ENCODE results near the gene RPL11. TPM values are rescaled to one million over a fixed set of nuclear protein-coding genes. Genes with fewer than 3 reads are reported as not detected.

Gene RPL11
- total and polyA plus RNA-seq, 4 donors = 270 to 816 (median 501) TPM

- Histone ChIP-seq H3K4me1 (ENCODE audit: control insufficient read depth in 4 of 4, insufficient read depth in 4 of 4, low read length in 3 of 4) (peaks cover 0 to 1% (median 0%) of the 10 kb centered on the region in 4 donors), H3K27me3 (ENCODE audit: control insufficient read depth in 4 of 4, insufficient read depth in 4 of 4, low read length in 3 of 4) (no peaks in the 10 kb centered on the region), H3K9me3 (ENCODE audit: control insufficient read depth in 4 of 4, low read length in 3 of 4) (no peaks in the 10 kb centered on the region), H3K27ac (ENCODE audit: low read depth in 1 of 2, low read length in 2 of 2) (no peak overlapping the region), H3K9ac (ENCODE audit: low read depth in 1 of 2, low read length in 2 of 2) (no peak overlapping the region), H3K4me3 (ENCODE audit: low read depth in 1 of 3, low read length in 3 of 3) (no peak overlapping the region), H3K36me3 (ENCODE audit: control insufficient read depth in 4 of 4, insufficient read depth in 3 of 4, low read depth in 1 of 4, low read length in 3 of 4) (no peaks in the 10 kb centered on the region)
- DNase-seq (ENCODE audit: low spot score) = no peak
- TF ChIP-seq RXRA (IDR thresholded peaks at IDR 0.05) = no peak
- no peak for TF ChIP-seq SP1 (IDR thresholded peaks at IDR 0.05)
- no peak for TF ChIP-seq TAF1 (conservative IDR thresholded peaks at IDR 0.05)
- no peak for TF ChIP-seq ATF3 (IDR thresholded peaks at IDR 0.05)
- no peak for TF ChIP-seq YY1 (IDR thresholded peaks at IDR 0.05)
- TF ChIP-seq NR2F2 (IDR thresholded peaks at IDR 0.05) = no peak
- TF ChIP-seq GABPA (IDR thresholded peaks at IDR 0.05 in 1 of 2, conservative IDR thresholded peaks at IDR 0.05 in 1 of 2) = no peak
- no peak for TF ChIP-seq JUND (IDR thresholded peaks at IDR 0.05)
- no peak for TF ChIP-seq FOXA2 (IDR thresholded peaks at IDR 0.05)
- no peak for TF ChIP-seq RAD21 (IDR thresholded peaks at IDR 0.05)
- TF ChIP-seq HNF4G (IDR thresholded peaks at IDR 0.05) = no peak
- no peak for TF ChIP-seq FOXA1 (IDR thresholded peaks at IDR 0.05)
- no peak for TF ChIP-seq ZBTB33 (IDR thresholded peaks at IDR 0.05)
- no peak for TF ChIP-seq EGR1 (IDR thresholded peaks at IDR 0.05; ENCODE audit: low read depth in 2 of 2)
- no peak for TF ChIP-seq MAX (IDR thresholded peaks at IDR 0.05)
- TF ChIP-seq HNF4A (conservative IDR thresholded peaks at IDR 0.05) = no peak
- WGBS = 94% methylated on average over 4 of the region's 4 CpGs
These were observed 45.5 kb upstream of the RPL11 start for GRCh38 chr1:23646091-23646490.

- WGBS = 90% methylated on average over 6 of the region's 6 CpGs
- Histone ChIP-seq H3K4me3 (ENCODE audit: low read depth in 1 of 3, low read length in 3 of 3) (no peak overlapping the region), H3K36me3 (ENCODE audit: control insufficient read depth in 4 of 4, insufficient read depth in 3 of 4, low read depth in 1 of 4, low read length in 3 of 4) (no peaks in the 10 kb centered on the region), H3K27ac (ENCODE audit: low read depth in 1 of 2, low read length in 2 of 2) (no peak overlapping the region), H3K4me1 (ENCODE audit: control insufficient read depth in 4 of 4, insufficient read depth in 4 of 4, low read length in 3 of 4) (peaks cover 0 to 2% (median 0%) of the 10 kb centered on the region in 4 donors), H3K9me3 (ENCODE audit: control insufficient read depth in 4 of 4, low read length in 3 of 4) (no peaks in the 10 kb centered on the region), H3K9ac (ENCODE audit: low read depth in 1 of 2, low read length in 2 of 2) (no peak overlapping the region), H3K27me3 (ENCODE audit: control insufficient read depth in 4 of 4, insufficient read depth in 4 of 4, low read length in 3 of 4) (no peaks in the 10 kb centered on the region)
- DNase-seq (ENCODE audit: low spot score) = no peak
- no peak for TF ChIP-seq SP1 (IDR thresholded peaks at IDR 0.05)
- TF ChIP-seq RAD21 (IDR thresholded peaks at IDR 0.05) = no peak
- TF ChIP-seq HNF4G (IDR thresholded peaks at IDR 0.05) = no peak
- TF ChIP-seq JUND (IDR thresholded peaks at IDR 0.05) = no peak
- no peak for TF ChIP-seq EGR1 (IDR thresholded peaks at IDR 0.05; ENCODE audit: low read depth in 2 of 2)
- TF ChIP-seq FOXA1 (IDR thresholded peaks at IDR 0.05) = no peak
- TF ChIP-seq NR2F2 (IDR thresholded peaks at IDR 0.05) = no peak
- TF ChIP-seq ZBTB33 (IDR thresholded peaks at IDR 0.05) = no peak
- TF ChIP-seq CTCF (IDR thresholded peaks at IDR 0.05; ENCODE audit: low read depth, low read length, missing input control) = no peak
- TF ChIP-seq REST (IDR thresholded peaks at IDR 0.05) = no peak
- no peak for TF ChIP-seq MAX (IDR thresholded peaks at IDR 0.05)
- TF ChIP-seq FOXA2 (IDR thresholded peaks at IDR 0.05) = no peak
- TF ChIP-seq YY1 (IDR thresholded peaks at IDR 0.05) = no peak
- no peak for TF ChIP-seq RXRA (IDR thresholded peaks at IDR 0.05)
- TF ChIP-seq GABPA (IDR thresholded peaks at IDR 0.05 in 1 of 2, conservative IDR thresholded peaks at IDR 0.05 in 1 of 2) = no peak
- no peak for TF ChIP-seq HNF4A (conservative IDR thresholded peaks at IDR 0.05)
- TF ChIP-seq TAF1 (conservative IDR thresholded peaks at IDR 0.05) = no peak
These were observed 45.1 kb upstream of the RPL11 start for GRCh38 chr1:23646541-23646940.
